ENCODE results near the gene HDAC4. TPM values are rescaled to one million over a fixed set of nuclear protein-coding genes. Genes with fewer than 3 reads are reported as not detected.

HDAC4 gene
- total and polyA plus RNA-seq, 8 donors = 1.7 to 98.8 (median 24.5) TPM

- no peak overlapping the region for H3K4me3 ChIP-seq
- intact Hi-C loops (cut with DNase I; ENCODE audit: low total_unique reads) = no loop called here
- no peaks in the 10 kb centered on the region for H3K9me3 ChIP-seq
- no peaks in the 10 kb centered on the region for H3K27me3 ChIP-seq
- peaks cover 0 to 21% (median 10%) of the 10 kb centered on the region in 4 donors for H3K4me1 ChIP-seq
- peaks cover 0 to 34% (median 17%) of the 10 kb centered on the region in 4 donors for H3K36me3 ChIP-seq
- no peak overlapping the region for H3K27ac ChIP-seq
- WGBS, 5 donors = 85 to 96% (median 92%) methylated on average over 18 to 36 of the region's 36 CpGs
- DNase-seq = no peak
- TF ChIP-seq POLR2AphosphoS5 (IDR thresholded peaks at IDR 0.05) (no peak), EP300 (IDR thresholded peaks at IDR 0.05) (no peak), CTCF (IDR thresholded peaks at IDR 0.05) (no peak), POLR2A (IDR thresholded peaks at IDR 0.05) (no peak)
Observed at GRCh38 chr2:239378021-239378917, 22.6 kb downstream of the HDAC4 start.

GRCh38 chr2:239377591-239377990 is 23.2 kb downstream of the HDAC4 start:
- no peak overlapping the region for H3K4me3 ChIP-seq
- no peaks in the 10 kb centered on the region for H3K27me3 ChIP-seq
- no peak overlapping the region for H3K27ac ChIP-seq
- H3K4me1 ChIP-seq = peaks cover 0 to 21% (median 10%) of the 10 kb centered on the region in 4 donors
- intact Hi-C loops (cut with DNase I; ENCODE audit: low total_unique reads) = no loop called here
- H3K36me3 ChIP-seq = peaks cover 0 to 34% (median 19%) of the 10 kb centered on the region in 4 donors
- WGBS, 5 donors = 91 to 98% (median 96%) methylated on average over 7 to 10 of the region's 10 CpGs
- DNase-seq = no peak
- TF ChIP-seq POLR2A (IDR thresholded peaks at IDR 0.05) = no peak
- TF ChIP-seq POLR2AphosphoS5 (IDR thresholded peaks at IDR 0.05) = no peak
- TF ChIP-seq CTCF (IDR thresholded peaks at IDR 0.05) = no peak
- no peak for TF ChIP-seq EP300 (IDR thresholded peaks at IDR 0.05)
- no peaks in the 10 kb centered on the region for H3K9me3 ChIP-seq

- no peak overlapping the region for H3K4me3 ChIP-seq
- peaks cover 0 to 34% (median 19%) of the 10 kb centered on the region in 4 donors for H3K36me3 ChIP-seq
- intact Hi-C loops (cut with DNase I; ENCODE audit: low total_unique reads) = no loop called here
- H3K27me3 ChIP-seq = no peaks in the 10 kb centered on the region
- no peaks in the 10 kb centered on the region for H3K9me3 ChIP-seq
- no peak overlapping the region for H3K27ac ChIP-seq
- TF ChIP-seq CTCF (IDR thresholded peaks at IDR 0.05) (no peak), EP300 (IDR thresholded peaks at IDR 0.05) (no peak), POLR2A (IDR thresholded peaks at IDR 0.05) (no peak), POLR2AphosphoS5 (IDR thresholded peaks at IDR 0.05) (no peak)
- no peak for DNase-seq
- 94 to 95% (median 94%) methylated on average over 14 to 21 of the region's 21 CpGs for WGBS, 5 donors
- H3K4me1 ChIP-seq = peaks cover 0 to 21% (median 10%) of the 10 kb centered on the region in 4 donors
Observed at GRCh38 chr2:239376942-239377531, 23.8 kb downstream of the HDAC4 start.

GRCh38 chr2:239376351-239376750 is 24.5 kb downstream of the HDAC4 start:
- no peak overlapping the region for H3K4me3 ChIP-seq
- no peak overlapping the region for H3K27ac ChIP-seq
- H3K9me3 ChIP-seq = no peaks in the 10 kb centered on the region
- H3K4me1 ChIP-seq = peaks cover 0 to 21% (median 7%) of the 10 kb centered on the region in 4 donors
- H3K36me3 ChIP-seq = peaks cover 0 to 34% (median 19%) of the 10 kb centered on the region in 4 donors
- DNase-seq = no peak
- intact Hi-C loops (cut with DNase I; ENCODE audit: low total_unique reads) = no loop called here
- H3K27me3 ChIP-seq = no peaks in the 10 kb centered on the region
- no peak for TF ChIP-seq CTCF (IDR thresholded peaks at IDR 0.05)
- TF ChIP-seq POLR2AphosphoS5 (IDR thresholded peaks at IDR 0.05) = no peak
- no peak for TF ChIP-seq POLR2A (IDR thresholded peaks at IDR 0.05)
- no peak for TF ChIP-seq EP300 (IDR thresholded peaks at IDR 0.05)
- 87 to 94% (median 91%) methylated on average over 11 to 13 of the region's 13 CpGs for WGBS, 5 donors

All from stomach (tissue), 9 donors.